ENCODE data around the gene NR3C1. TPM values are rescaled to one million over a fixed set of nuclear protein-coding genes. Genes with fewer than 3 reads are reported as not detected.

The NR3C1 gene
- total RNA-seq, 1 experiment from 2014 or later: 31.4 TPM

GRCh38 chr5:143234162-143234842, 169.2 kb downstream of the NR3C1 start:
- no peak overlapping the region for H3K4ac ChIP-seq (ENCODE audit: low read depth, low read length)
- no peak overlapping the region for H3K9ac ChIP-seq (ENCODE audit: extremely low read depth, insufficient read length, low read length)
- no peaks in the 10 kb centered on the region for H3K23me2 ChIP-seq (ENCODE audit: insufficient read length, low read depth, low read length, poor library complexity, severe bottlenecking)
- no peak overlapping the region for H2AFZ ChIP-seq (ENCODE audit: low read length)
- H3K9me3 Mint-ChIP-seq: no peaks in the 10 kb centered on the region
- no peak overlapping the region for H2BK5ac ChIP-seq (ENCODE audit: insufficient read length, low read length)
- H3T11ph ChIP-seq (ENCODE audit: low read length): no peak overlapping the region
- no peak overlapping the region for H3K27ac ChIP-seq (ENCODE audit: insufficient read length, low read depth, low read length)
- no peak overlapping the region for H2BK15ac ChIP-seq (ENCODE audit: low read depth, low read length)
- no peak for DNase-seq
- no CpG with 5 or more reads among the region's 9 CpGs for WGBS (ENCODE audit: extremely low coverage, insufficient read length, low lambda C conversion rate)
- H2BK120ac ChIP-seq (ENCODE audit: low read depth, low read length, poor library complexity, severe bottlenecking): no peak overlapping the region
- H3K27me3 Mint-ChIP-seq (ENCODE audit: low read depth): peaks cover 2% of the 10 kb centered on the region
- H3K4me1 Mint-ChIP-seq: peaks cover 14 to 16% of the 10 kb centered on the region in 2 experiments
- no peaks in the 10 kb centered on the region for H4K20me1 ChIP-seq (ENCODE audit: control insufficient read depth, insufficient read depth, insufficient read length)
- H2BK20ac ChIP-seq (ENCODE audit: low read depth, low read length, poor library complexity, severe bottlenecking): no peak overlapping the region
- H3K14ac ChIP-seq (ENCODE audit: insufficient read depth, low read length): no peak overlapping the region
- no peak overlapping the region for H3K4me3 Mint-ChIP-seq
- no peak overlapping the region for H2AK5ac ChIP-seq (ENCODE audit: insufficient read length, low read length)
- peaks cover 0 to 2% (median 0%) of the 10 kb centered on the region in 3 experiments; a peak in 1 of 7 replicates for H3K36me3 Mint-ChIP-seq (ENCODE audit: insufficient read depth in 1 of 3, low read depth in 3 of 3)
- no peak overlapping the region for H3K4me2 ChIP-seq (ENCODE audit: insufficient read depth, insufficient read length, low read length)
- H4K8ac ChIP-seq (replicated peaks; ENCODE audit: insufficient read length, low read depth, low read length): no peak overlapping the region
- no peak overlapping the region for H3K23ac ChIP-seq (ENCODE audit: insufficient read length, low read depth, low read length)
- H3K79me2 ChIP-seq (ENCODE audit: insufficient read depth, low read length): no peaks in the 10 kb centered on the region
- no peaks in the 10 kb centered on the region for H3K9me3 ChIP-seq (ENCODE audit: control insufficient read depth, low read depth, low read length)
- H3K79me1 ChIP-seq (ENCODE audit: insufficient read depth, low read depth, low read length, poor library complexity, severe bottlenecking): no peaks in the 10 kb centered on the region
- H3K4me1 ChIP-seq (ENCODE audit: insufficient read depth, low read length): no peaks in the 10 kb centered on the region
- no peak overlapping the region for H3K27ac Mint-ChIP-seq
- no peak overlapping the region for H3K56ac ChIP-seq (ENCODE audit: insufficient read length, low read depth, low read length)
- no peak overlapping the region for H2BK12ac ChIP-seq (ENCODE audit: insufficient read length, low read depth, low read length)
- H3K18ac ChIP-seq (ENCODE audit: insufficient read length, low read depth, low read length): no peak overlapping the region
- no peak overlapping the region for H4K5ac ChIP-seq (ENCODE audit: insufficient read length, low read depth, low read length)
- TF ChIP-seq, protein P1, sequence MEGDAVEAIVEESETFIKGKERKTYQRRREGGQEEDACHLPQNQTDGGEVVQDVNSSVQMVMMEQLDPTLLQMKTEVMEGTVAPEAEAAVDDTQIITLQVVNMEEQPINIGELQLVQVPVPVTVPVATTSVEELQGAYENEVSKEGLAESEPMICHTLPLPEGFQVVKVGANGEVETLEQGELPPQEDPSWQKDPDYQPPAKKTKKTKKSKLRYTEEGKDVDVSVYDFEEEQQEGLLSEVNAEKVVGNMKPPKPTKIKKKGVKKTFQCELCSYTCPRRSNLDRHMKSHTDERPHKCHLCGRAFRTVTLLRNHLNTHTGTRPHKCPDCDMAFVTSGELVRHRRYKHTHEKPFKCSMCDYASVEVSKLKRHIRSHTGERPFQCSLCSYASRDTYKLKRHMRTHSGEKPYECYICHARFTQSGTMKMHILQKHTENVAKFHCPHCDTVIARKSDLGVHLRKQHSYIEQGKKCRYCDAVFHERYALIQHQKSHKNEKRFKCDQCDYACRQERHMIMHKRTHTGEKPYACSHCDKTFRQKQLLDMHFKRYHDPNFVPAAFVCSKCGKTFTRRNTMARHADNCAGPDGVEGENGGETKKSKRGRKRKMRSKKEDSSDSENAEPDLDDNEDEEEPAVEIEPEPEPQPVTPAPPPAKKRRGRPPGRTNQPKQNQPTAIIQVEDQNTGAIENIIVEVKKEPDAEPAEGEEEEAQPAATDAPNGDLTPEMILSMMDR (conservative IDR thresholded peaks at IDR 0.05): no peak
- H3K27me3 ChIP-seq (ENCODE audit: insufficient read depth, low read length): no peaks in the 10 kb centered on the region
- H4K91ac ChIP-seq (ENCODE audit: insufficient read length, low read depth, low read length): no peak overlapping the region

Measured in H9 (cell line).